ENCODE results near the gene LEFTY1.

- no peak for TF ChIP-seq GATA3 (IDR thresholded peaks at IDR 0.05; ENCODE audit: low read depth, low read length)
- no peak for TF ChIP-seq GATA2 (IDR thresholded peaks at IDR 0.05; ENCODE audit: low read depth, low read length)
Measured at GRCh38 chr1:225853441-225853840, 35.5 kb downstream of the LEFTY1 start.

All from SH-SY5Y (cell line).